GM19351 (cell line): ENCODE measurements around the gene KRT74.

Experiments
- ATAC-seq: cut with Tn5 transposase; IDR thresholded peaks from one replicate; pipeline ENCODE4 v1.9.1; 2021; ENCODE audit warnings: mild to moderate bottlenecking, moderate library complexity; ENCODE audit not compliant: unreplicated experiment

Gene KRT74

GRCh38 chr12:52522346-52523011 is 51.2 kb downstream of the KRT74 start:
- ATAC-seq, result no peak

- ATAC-seq, result no peak
These were observed 51.9 kb downstream of the KRT74 start for GRCh38 chr12:52521568-52522266.

- no peak for ATAC-seq
These were observed 52.5 kb downstream of the KRT74 start for GRCh38 chr12:52521175-52521567.

GRCh38 chr12:52519826-52520662 is 53.6 kb downstream of the KRT74 start, which contains the start of gene KRT5:
KRT5 (minus strand) TSS chr12:52520394; CDS start chr12:52520296, 98 bp downstream.
- ATAC-seq, result no peak

- no peak for ATAC-seq
These were observed 54.3 kb downstream of the KRT74 start for GRCh38 chr12:52519387-52519703.

GRCh38 chr12:52518574-52519386 is 54.9 kb downstream of the KRT74 start:
- no peak for ATAC-seq

GRCh38 chr12:52517888-52518287 is 55.8 kb downstream of the KRT74 start:
- ATAC-seq, result no peak

GRCh38 chr12:52517005-52517835 is 56.4 kb downstream of the KRT74 start:
- ATAC-seq, result no peak

GRCh38 chr12:52515927-52516831 is 57.5 kb downstream of the KRT74 start:
- ATAC-seq, result no peak
